Hematopoietic multipotent progenitor cell (in vitro differentiated cells): ENCODE measurements around the gene PHKA2. TPM values are rescaled to one million over a fixed set of nuclear protein-coding genes. Genes with fewer than 3 reads are reported as not detected.
"Not testable (repeated sequence)": the region's sequence is repeated elsewhere in the genome, so short reads cannot be mapped to it uniquely, and the experiment has no call there.

Source experiments
- DNase-seq, 3 donors: peaks; one replicate each; pipeline ENCODE4 v3.0.0-alpha.2; 2011 to 2015; ENCODE audit warnings: low read depth in 2 of 3, low spot score in 2 of 3
- total RNA-seq: library from RNA; depleted of rRNA; stranded (reverse); fragments of >200 nt; gene quantifications from one replicate; pipeline ENCODE4 v1.2.3, GENCODE V29; 2012

PHKA2 gene
- 36.6 TPM for total RNA-seq

DNA sequence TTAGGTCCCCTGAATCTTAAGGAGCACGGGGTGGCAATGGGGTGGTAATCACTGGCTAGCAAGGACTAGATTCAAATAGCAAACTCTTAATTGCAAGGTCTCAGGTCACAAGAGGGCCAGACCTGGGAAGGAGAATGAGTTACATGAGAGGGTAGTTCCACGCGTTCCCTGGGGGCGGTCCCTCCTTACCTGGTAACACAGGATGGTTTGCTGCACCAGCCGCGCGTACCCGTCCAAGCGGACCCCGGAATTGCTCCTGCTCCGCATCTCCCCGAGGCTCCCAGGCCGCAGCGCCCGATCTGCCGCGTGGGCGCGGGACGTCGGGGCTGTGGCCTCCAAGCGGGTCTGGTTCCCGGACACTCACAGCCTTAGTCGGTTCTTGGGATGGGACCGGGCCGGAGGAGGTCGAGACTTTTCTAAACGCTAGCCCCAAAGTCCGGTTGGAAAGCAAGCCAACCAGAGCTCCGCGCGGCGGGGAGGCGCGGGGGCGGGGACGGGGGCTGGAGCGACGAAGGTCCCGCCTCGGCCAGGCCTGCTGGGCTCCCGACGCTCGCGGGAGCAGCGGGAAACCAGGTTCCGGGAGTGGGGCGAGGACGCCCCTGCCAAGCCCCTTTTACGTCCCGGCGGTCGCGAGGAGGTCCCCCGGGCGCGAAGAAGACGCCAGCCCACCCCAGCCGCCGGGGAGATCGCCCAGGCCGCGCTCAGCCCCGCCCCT is at the start of gene PHKA2:
PHKA2 (minus strand) TSS at position 449 of the 715 bp plus-strand sequence; CDS start at position 267, 182 bp downstream.
- DNase-seq, result peak in 1 of 3 donors; percentile 17

DNA sequence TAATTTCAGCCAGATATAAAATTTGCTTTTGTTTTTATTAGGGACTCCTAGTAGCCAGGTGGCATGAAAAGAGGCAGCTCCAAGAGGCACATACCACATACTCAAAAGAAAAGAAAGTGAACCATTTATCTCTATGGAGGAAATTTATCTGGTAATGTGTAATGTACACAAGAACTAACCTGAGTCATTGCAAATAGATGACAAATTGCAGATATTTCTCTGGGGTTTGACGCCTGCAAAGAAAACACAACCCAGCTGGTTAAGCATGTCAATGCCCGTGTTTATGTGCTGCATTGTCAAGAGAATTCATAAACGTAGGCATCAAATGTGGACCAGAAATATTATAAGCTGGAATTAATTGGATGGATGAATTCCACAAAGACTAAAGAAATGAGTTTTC is 46.9 kb upstream of the PHKA2 start:
- DNase-seq, result no peak

- no peak for DNase-seq
These were observed 44.6 kb upstream of the PHKA2 start for GRCh38 chrX:19028560-19028959.

DNA sequence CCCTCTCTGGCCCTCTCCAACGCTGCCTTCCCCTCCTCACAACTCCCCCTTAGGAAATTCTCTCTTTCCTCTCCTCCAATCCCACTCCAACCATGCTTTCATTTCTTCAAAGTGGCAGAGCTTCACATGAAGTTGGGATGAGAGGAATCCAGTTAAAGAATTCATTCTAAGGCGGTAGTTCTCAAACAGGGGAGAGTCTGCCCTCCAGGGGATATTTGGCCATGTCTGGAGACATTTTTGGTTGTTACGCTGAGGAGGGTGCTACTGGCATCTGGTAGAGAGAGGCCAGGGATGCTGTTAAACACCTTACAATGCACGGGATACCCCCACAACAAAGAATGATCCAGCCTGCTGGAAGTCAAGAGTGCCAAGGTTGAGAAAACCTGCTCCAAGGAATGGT is 40.5 kb upstream of the PHKA2 start:
- DNase-seq, result no peak

DNA sequence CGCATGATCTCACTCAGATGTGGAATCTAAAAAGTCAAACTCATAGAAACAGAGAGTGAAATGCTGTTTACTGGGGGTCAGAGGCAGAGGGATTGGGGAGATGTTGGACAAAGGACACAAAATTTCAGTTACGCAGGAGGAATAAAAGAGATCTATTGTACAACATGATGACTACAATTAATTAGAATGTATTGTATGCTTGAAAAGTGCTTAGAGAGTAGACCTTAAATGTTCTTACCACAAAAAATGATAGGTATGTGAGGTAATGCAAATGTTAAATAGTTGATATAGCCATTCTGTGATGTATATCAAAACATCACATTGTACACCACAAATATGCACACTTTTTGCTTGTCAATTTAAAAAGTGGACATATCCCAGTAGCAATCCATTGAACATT is 36.1 kb upstream of the PHKA2 start:
- DNase-seq, result no peak

- DNase-seq, result peak in 1 of 3 donors; percentile 2
These were observed 33.4 kb upstream of the PHKA2 start for GRCh38 chrX:19017271-19017670.

DNA sequence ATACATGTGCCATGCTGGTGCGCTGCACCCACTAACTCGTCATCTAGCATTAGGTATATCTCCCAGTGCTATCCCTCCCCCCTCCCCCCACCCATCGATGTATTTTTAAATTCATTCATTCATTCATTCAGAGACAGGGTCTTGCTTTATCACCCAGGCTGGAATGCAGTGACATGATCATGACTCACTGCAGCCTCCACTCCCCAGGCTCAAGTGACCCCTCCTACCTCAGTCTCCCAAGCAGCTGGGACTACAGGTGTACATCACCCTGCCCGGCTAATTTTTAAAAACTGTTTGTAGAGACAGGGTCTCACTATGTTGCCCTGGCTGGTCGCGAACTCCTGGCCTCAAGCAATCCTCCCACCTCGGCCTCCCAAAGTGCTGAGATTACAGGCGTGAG is 32.7 kb upstream of the PHKA2 start:
- not testable (repeated sequence) for DNase-seq

GRCh38 chrX:19007868-19008267 is 24.0 kb upstream of the PHKA2 start:
- DNase-seq, result no peak

- no peak for DNase-seq
These were observed 23.1 kb upstream of the PHKA2 start for GRCh38 chrX:19007011-19007410.

DNA sequence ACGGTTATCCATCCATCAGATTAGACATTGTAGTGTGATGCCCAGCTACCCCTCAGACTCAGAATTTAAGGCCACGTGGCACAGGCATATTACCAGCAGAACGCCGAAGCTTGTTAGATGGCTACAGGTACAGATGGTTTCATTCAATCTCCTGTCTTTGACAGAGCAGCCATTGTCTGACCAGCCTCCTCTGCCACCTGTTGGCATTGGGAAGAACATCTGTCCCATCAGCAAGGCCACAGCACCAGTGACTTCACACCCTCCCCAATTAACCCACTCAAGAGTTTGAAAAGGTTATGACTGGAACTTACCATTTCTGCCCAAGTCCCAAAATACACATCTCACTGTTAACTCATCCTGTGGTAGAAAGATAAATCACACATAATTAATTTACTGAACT is 22.0 kb upstream of the PHKA2 start:
- DNase-seq, result peak in 1 of 3 donors; percentile 1

- DNase-seq, result no peak
These were observed 19.8 kb upstream of the PHKA2 start for GRCh38 chrX:19003756-19004155.

DNA sequence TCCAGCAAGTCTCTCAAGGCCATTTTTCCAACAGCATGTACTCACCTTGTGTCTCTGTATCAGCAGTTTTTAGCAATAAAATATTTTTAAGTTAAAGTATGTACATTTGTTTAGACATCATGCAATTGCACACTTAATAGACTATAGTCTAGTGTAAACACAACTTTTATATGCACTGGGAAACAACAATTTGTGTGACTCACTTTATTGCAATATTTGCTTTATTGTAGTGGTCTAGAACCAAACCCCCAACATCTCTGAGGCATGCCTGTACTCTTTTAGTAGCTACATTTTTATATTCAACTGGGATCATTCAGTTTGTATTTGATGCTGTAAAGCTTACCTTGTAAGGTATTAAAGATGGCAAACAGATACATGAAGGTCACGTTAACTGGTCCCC is 14.7 kb upstream of the PHKA2 start:
- no peak for DNase-seq

- DNase-seq, result no peak
These were observed 14.0 kb upstream of the PHKA2 start for GRCh38 chrX:18997916-18998315.

GRCh38 chrX:18996536-18996935 is 12.6 kb upstream of the PHKA2 start:
- no peak for DNase-seq

DNA sequence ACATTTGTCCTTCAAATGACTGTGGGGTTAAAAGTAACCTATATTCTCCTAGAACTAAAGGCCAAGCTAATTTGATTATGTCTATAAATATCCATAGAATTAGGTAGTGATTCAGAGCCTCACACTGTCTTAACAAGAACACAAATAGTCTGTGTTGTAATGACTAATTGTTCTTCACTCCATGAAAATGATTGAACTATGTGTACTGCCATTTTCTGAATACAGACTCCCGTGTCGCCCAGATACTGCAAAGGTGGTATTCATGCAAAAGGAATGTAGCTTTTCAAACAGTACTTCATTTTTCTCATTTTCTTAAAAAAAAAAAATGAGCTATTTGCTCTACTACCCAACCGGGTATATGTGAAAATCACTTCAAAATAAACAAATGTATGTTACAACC is 11.3 kb upstream of the PHKA2 start:
- DNase-seq, result no peak

GRCh38 chrX:18994713-18995112 is 10.8 kb upstream of the PHKA2 start:
- DNase-seq, result no peak

GRCh38 chrX:18992829-18993228 is 8.9 kb upstream of the PHKA2 start:
- DNase-seq, result no peak

DNA sequence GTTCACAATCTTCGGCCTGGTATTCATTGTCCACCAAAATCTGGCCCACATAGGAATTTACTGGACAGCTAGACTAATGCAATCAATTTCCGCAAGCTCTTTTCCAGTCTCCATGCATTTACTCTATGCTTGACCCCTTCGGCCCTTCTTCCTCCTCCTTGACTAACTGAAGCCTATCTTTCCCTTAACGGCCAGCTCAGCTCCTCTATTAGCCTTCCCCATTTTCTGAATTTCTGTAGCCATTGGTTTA is 1.2 kb upstream of the PHKA2 start:
- DNase-seq, result peak in 1 of 3 donors; percentile 5

DNA sequence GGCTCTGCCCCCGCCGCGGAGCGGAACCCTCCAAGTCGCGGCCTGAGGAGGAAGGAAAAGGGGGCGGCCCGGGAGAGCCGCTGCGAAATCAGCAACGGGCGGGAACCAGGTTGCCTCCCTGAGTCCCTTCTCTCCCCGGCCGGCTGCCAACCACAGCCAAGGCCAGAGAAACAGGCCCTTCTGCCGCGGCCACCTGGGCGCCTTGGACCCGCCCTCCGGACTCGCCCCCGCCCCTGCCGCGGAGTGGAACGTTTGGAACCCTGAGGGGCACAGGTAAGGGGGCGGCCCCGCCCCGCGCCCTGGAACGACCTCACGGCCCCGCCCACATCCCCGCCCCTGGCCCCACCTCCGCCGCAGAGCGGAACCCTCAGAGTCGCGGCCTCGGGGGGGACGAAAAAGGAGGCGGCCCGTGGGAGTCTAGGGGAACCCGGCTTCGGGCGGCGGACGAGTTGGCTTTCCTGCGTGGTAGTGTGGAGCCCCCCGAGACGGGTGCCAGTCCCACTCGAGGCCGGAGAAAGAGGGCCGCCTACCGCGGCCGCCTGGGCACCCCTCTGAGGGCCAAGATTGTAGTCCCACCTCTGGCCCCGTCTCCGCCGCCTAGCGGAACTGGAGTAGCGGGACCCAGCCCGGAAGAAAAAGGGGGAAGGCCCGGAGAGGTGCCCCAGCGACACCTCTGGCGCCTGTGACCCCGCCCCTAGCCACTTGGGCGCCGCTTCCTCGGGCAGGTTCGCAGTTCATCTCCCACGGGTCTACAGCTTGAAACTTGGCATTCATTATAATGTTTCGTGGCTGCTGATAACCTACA is 669 bp upstream of the PHKA2 start:
- peak; percentile 69 to 89 (median 82) for DNase-seq

- DNase-seq, result no peak
These were observed 2.6 kb downstream of the PHKA2 start for GRCh38 chrX:18981124-18981807.

- DNase-seq, result peak in 1 of 3 donors; percentile 3
These were observed 3.7 kb downstream of the PHKA2 start for GRCh38 chrX:18980262-18980661.

DNA sequence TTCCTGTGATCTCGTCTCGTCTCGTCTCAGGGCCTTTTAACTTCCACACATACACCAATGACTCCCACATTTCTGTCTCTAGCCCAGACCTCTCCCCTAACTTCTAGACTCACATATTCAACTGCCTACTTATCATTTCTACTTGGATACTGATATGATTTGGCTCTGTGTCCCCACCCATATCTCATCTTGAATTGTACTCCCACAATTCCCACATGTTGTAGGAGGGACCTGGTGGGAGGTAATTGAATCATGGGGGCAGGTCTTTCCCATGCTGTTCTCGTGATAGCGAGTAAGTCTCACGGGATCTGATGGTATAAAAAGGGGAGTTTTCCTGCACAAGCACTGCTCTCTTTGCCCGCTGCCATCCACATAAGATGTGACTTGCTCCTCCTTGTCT is 8.9 kb downstream of the PHKA2 start:
- no peak for DNase-seq
